ENCODE results near the gene KRT38. TPM values are rescaled to one million over a fixed set of nuclear protein-coding genes. Genes with fewer than 3 reads are reported as not detected.

KRT38 gene
- total and polyA plus RNA-seq, 9 donors = not detected

GRCh38 chr17:41394254-41394996 is 46.4 kb downstream of the KRT38 start:
- 91 to 95% (median 91%) methylated on average over 10 of the region's 10 CpGs for WGBS, 3 donors
- TF ChIP-seq CTCF (IDR thresholded peaks at IDR 0.05) = no peak
- TF ChIP-seq POLR2A (IDR thresholded peaks at IDR 0.05) = no peak
- no peak for TF ChIP-seq EP300 (IDR thresholded peaks at IDR 0.05)
- intact Hi-C loops (cut with DNase I) = loop anchor here in 1 of 4 donors (10.0 kb wide), 1 partner anchor 490 kb away; no protein-coding TSS in a partner anchor

GRCh38 chr17:41393826-41394225 is 47.0 kb downstream of the KRT38 start:
- intact Hi-C loops (cut with DNase I) = loop anchor here in 1 of 4 donors (10.0 kb wide), 1 partner anchor 489 kb away; no protein-coding TSS in a partner anchor
- WGBS, 3 donors = 73 to 84% (median 82%) methylated on average over 10 of the region's 10 CpGs
- TF ChIP-seq POLR2A (IDR thresholded peaks at IDR 0.05) = no peak
- Histone ChIP-seq H3K4me1 (ENCODE audit: insufficient read depth) (peaks cover 14% of the 10 kb centered on the region), H3K27me3 (no peaks in the 10 kb centered on the region), H3K9me3 (no peaks in the 10 kb centered on the region), H3K27ac (no peak overlapping the region), H3K36me3 (no peaks in the 10 kb centered on the region), H3K4me3 (no peak overlapping the region)
- no peak for DNase-seq

More at GRCh38 chr17:41394254-41394996, 46.4 kb downstream of the KRT38 start:
- no peaks in the 10 kb centered on the region for H3K36me3 ChIP-seq
- no peak for DNase-seq
- no peak overlapping the region for H3K4me3 ChIP-seq
- no peak overlapping the region for H3K27ac ChIP-seq
- peaks cover 14% of the 10 kb centered on the region for H3K4me1 ChIP-seq (ENCODE audit: insufficient read depth)
- H3K27me3 ChIP-seq = no peaks in the 10 kb centered on the region
- no peaks in the 10 kb centered on the region for H3K9me3 ChIP-seq

- H3K4me3 ChIP-seq = no peak overlapping the region
- H3K27me3 ChIP-seq = no peaks in the 10 kb centered on the region
- 20 to 30% (median 27%) methylated on average over 5 of the region's 5 CpGs for WGBS, 3 donors
- no peak overlapping the region for H3K27ac ChIP-seq
- H3K9me3 ChIP-seq = no peaks in the 10 kb centered on the region
- H3K4me1 ChIP-seq (ENCODE audit: insufficient read depth) = peaks cover 14% of the 10 kb centered on the region
- no peak for DNase-seq
- TF ChIP-seq CTCF (IDR thresholded peaks at IDR 0.05) (no peak), EP300 (IDR thresholded peaks at IDR 0.05) (no peak), POLR2A (IDR thresholded peaks at IDR 0.05) (no peak)
- intact Hi-C loops (cut with DNase I) = loop anchor here in 1 of 4 donors (10.0 kb wide), 1 partner anchor 488 kb away; no protein-coding TSS in a partner anchor
- H3K36me3 ChIP-seq = no peaks in the 10 kb centered on the region
These were observed 47.5 kb downstream of the KRT38 start for GRCh38 chr17:41393294-41393693.

GRCh38 chr17:41392278-41392677 is 48.5 kb downstream of the KRT38 start:
- Histone ChIP-seq H3K27me3 (no peaks in the 10 kb centered on the region), H3K4me3 (no peak overlapping the region), H3K27ac (no peak overlapping the region), H3K36me3 (no peaks in the 10 kb centered on the region), H3K4me1 (ENCODE audit: insufficient read depth) (peaks cover 14% of the 10 kb centered on the region), H3K9me3 (no peaks in the 10 kb centered on the region)
- intact Hi-C loops (cut with DNase I) = loop anchor here in 1 of 4 donors (10.0 kb wide), 1 partner anchor 487 kb away; no protein-coding TSS in a partner anchor
- TF ChIP-seq EP300 (IDR thresholded peaks at IDR 0.05) (no peak), POLR2A (IDR thresholded peaks at IDR 0.05) (no peak), CTCF (IDR thresholded peaks at IDR 0.05) (no peak)
- WGBS, 3 donors = 64 to 81% (median 73%) methylated on average over 1 of the region's 1 CpG
- no peak for DNase-seq

GRCh38 chr17:41391535-41391934 is 49.2 kb downstream of the KRT38 start:
- no peak for DNase-seq
- Histone ChIP-seq H3K27me3 (no peaks in the 10 kb centered on the region), H3K4me1 (ENCODE audit: insufficient read depth) (peaks cover 14% of the 10 kb centered on the region), H3K9me3 (no peaks in the 10 kb centered on the region), H3K27ac (no peak overlapping the region), H3K36me3 (no peaks in the 10 kb centered on the region), H3K4me3 (no peak overlapping the region)
- TF ChIP-seq POLR2A (IDR thresholded peaks at IDR 0.05) = no peak
- 63 to 78% (median 72%) methylated on average over 2 of the region's 2 CpGs for WGBS, 3 donors
- intact Hi-C loops (cut with DNase I) = loop anchor here in 1 of 4 donors (10.0 kb wide), 1 partner anchor 487 kb away; no protein-coding TSS in a partner anchor

Measured in ovary (tissue), 9 donors.